DMS 273 treated with DMSO at 0.1 percent for 48 hours (cell line): ENCODE results near the gene NR6A1.

Experiments
- DNase-seq: peaks from one replicate; lab custom pipeline; 2025; lab: John Stamatoyannopoulos, UW

Gene NR6A1

GRCh38 chr9:124658165-124659017, 112.7 kb downstream of the NR6A1 start:
- peak; percentile 96 for DNase-seq

DNA sequence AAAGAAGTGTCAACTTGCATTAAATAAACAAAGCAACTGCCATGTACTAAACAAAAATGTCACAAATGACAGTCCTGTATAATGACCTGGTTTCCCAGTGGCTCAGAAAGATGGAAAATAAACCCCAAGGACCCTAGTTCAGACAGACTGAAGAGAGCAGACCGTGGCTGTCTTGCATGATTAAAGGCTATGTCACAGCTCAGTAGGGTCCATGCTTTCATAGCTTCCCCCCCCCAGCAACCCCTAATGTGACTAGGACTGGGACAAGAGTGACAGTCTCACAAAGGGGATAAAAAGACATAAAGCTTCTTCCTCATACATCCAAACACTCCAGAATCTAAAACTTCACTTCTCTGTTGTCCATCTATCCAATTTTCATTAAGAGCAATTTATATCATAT, 113.6 kb downstream of the NR6A1 start:
- no peak for DNase-seq

DNA sequence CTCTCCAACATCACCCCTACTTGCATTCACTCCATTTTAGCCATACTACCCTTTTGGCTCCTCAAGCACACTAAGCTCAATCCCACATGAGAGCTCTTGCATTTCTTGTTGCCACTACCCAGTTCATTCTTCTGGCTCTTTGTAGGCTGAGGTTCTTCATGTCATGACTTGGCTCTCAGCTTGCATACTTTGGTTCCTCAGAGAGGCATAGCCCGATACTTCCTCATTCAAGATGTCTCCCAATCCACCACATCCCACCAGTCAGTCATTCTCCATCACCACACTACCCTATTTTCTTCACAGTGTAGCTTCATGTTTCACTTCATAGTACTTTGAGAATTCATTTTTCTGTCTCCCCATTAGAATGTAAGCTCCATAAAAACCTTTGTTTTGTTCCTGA, 116.7 kb downstream of the NR6A1 start:
- DNase-seq: no peak

- peak; percentile 46 for DNase-seq
These were observed 118.3 kb downstream of the NR6A1 start for GRCh38 chr9:124652615-124653393.

- DNase-seq: no peak
These were observed 118.9 kb downstream of the NR6A1 start for GRCh38 chr9:124652203-124652602.

GRCh38 chr9:124645274-124645673, 125.8 kb downstream of the NR6A1 start:
- DNase-seq: no peak

DNA sequence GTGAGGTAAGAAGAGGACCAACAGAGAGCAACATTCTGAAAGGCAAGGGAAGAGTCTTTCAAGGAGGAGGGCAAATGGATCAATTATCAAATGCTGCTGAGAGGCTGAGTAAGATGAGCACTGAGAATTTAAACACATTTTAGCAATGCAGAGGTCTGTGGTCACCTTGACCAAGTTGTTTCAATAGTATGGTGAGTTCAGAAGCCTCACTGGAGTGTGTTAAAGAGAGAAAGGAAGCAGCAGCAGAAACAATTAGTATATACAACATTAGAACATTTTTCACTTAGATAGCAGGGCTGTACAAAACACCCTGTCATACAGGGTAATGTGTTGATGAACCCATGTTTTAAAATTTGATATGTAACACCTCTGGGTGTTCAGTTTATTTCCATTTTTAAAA, 131.5 kb downstream of the NR6A1 start:
- DNase-seq: no peak

- no peak for DNase-seq
These were observed 135.8 kb downstream of the NR6A1 start for GRCh38 chr9:124635285-124635684.

- DNase-seq: no peak
These were observed 139.0 kb downstream of the NR6A1 start for GRCh38 chr9:124632077-124632621.

- no peak for DNase-seq
These were observed 139.8 kb downstream of the NR6A1 start for GRCh38 chr9:124631326-124631725.

DNA sequence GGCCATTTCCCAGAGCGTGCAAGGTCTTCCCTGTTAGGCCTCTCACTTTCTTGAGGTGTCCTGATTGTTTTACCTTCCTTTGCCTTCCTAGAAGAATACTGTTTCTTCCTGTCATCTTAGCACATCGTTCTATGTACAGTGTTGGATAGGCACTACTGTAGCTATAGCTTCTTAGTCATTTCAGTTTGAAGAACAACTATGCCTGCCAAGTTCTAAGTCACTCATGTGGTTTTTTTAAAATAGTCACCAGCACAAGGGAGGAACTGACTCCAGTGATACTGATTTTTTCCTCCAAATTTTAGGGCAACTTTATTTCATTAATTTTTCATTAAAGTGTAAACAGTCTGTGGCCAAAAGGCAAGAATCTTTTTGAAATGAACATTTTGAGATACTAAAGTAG, 141.5 kb downstream of the NR6A1 start:
- no peak for DNase-seq

- no peak for DNase-seq
These were observed 142.4 kb downstream of the NR6A1 start for GRCh38 chr9:124628741-124629140.

- DNase-seq: no peak
These were observed 144.8 kb downstream of the NR6A1 start for GRCh38 chr9:124626276-124626675.

GRCh38 chr9:124625087-124625486, 146.0 kb downstream of the NR6A1 start:
- no peak for DNase-seq

GRCh38 chr9:124624735-124624992, 146.4 kb downstream of the NR6A1 start:
- DNase-seq: no peak

DNA sequence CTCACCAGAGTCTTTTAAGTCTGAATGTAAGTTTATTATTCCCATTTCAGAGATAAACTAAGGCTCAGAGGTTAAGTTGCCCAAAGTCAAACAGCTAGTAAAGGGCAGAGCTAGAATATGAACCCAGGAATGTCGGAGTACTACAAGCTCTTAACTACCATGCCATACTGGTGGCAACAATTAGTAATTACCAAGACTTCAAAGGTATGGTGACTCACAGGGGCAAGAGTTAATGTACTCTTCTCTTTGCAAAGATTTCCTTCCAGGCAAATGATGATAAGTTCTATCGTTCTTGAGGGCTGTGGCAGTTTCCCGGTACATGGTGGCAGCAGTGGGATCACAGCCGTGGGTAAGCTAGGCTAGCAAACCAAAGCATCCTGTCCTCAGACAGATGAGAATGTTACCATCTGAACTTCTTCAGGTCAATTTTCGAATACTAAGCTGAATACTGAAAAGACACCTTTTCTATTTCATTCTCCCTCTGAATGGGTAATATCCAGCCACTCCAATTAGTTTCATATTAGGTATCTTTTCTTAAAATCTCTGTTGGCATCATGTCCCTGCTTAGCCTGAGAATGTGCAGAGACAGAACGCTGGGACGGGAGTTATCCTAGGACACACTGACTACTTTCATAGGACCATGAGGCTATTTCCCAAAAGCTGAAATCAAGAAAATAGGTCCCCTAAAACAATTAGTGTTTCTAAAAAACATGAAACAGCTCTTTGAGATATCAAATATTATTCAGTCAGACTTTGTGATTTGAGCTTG, 147.0 kb downstream of the NR6A1 start:
- no peak for DNase-seq

- DNase-seq: no peak
These were observed 148.2 kb downstream of the NR6A1 start for GRCh38 chr9:124622882-124623281.

- DNase-seq: no peak
These were observed 149.5 kb downstream of the NR6A1 start for GRCh38 chr9:124621371-124622328.

DNA sequence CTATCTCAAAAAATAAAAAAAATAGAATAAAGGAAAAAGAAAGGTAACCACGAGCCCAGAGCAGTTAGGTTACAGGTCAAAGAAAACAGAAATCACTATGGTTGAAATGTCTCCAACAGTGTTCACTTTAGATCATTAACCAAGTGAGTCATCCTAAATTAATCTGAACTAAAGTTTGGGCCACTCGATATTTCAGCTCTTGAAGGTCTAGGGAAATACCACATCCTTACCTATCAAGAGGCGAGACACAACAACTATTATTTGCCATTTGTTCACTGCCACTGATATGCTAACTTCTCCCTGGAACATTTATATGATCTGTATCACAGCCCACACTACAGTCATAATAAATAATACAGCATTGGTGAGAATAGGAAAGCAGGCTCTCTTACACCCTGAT, 152.6 kb downstream of the NR6A1 start:
- DNase-seq: no peak

- peak; percentile 34 for DNase-seq
These were observed 153.5 kb downstream of the NR6A1 start for GRCh38 chr9:124617477-124618141.

- DNase-seq: no peak
These were observed 154.2 kb downstream of the NR6A1 start for GRCh38 chr9:124616961-124617360.
